ENCODE results near the gene FLRT3.

- TF ChIP-seq CTCF (conservative IDR thresholded peaks at IDR 0.05; ENCODE audit: low read depth in 2 of 2) (no peak), EZH2 (IDR thresholded peaks at IDR 0.05; ENCODE audit: low read depth, unreplicated experiment) (no peak), ZNF462 (CRISPR knock-in tag; IDR thresholded peaks at IDR 0.05) (no peak), JUNB (IDR thresholded peaks at IDR 0.05; ENCODE audit: unreplicated experiment) (no peak), POLR2AphosphoS5 (IDR thresholded peaks at IDR 0.05; ENCODE audit: low read depth) (no peak), EZH2phosphoT487 (IDR thresholded peaks at IDR 0.05; ENCODE audit: unreplicated experiment) (no peak), REST (IDR thresholded peaks at IDR 0.05; ENCODE audit: unreplicated experiment) (no peak), CREB1 (CRISPR knock-in tag; IDR thresholded peaks at IDR 0.05; ENCODE audit: low read depth) (no peak), ZNF331 (CRISPR knock-in tag; IDR thresholded peaks at IDR 0.05; ENCODE audit: low read depth) (no peak)
These were observed 32.9 kb downstream of the FLRT3 start for GRCh38 chr20:14304472-14304871.
